BE2C (cell line): Measurements from ENCODE around the gene TRMT61A.

Experiments used
- DNase-seq: peaks from one replicate; pipeline ENCODE4 v3.0.0-alpha.2; 2020
- H3K27me3 ChIP-seq: fragments of 250-450 bp; sonication (Bioruptor Pico); 2 replicates; pipeline ENCODE4 v1.5.1; 2020; ENCODE audit warnings: mild to moderate bottlenecking
- H3K36me3 ChIP-seq: fragments of 250-450 bp; sonication (Bioruptor Pico); 2 replicates; pipeline ENCODE4 v1.5.1; 2020; ENCODE audit warnings: mild to moderate bottlenecking
- H3K4me1 ChIP-seq: fragments of 250-450 bp; sonication (Bioruptor Pico); 2 replicates; pipeline ENCODE4 v1.5.1; 2020
- H3K4me3 ChIP-seq: 2 replicates; pipeline ENCODE4 v1.5.1; 2011; ENCODE audit warnings: low read depth, low read length
- H3K9me3 ChIP-seq: fragments of 250-450 bp; sonication (Bioruptor Pico); 2 replicates; pipeline ENCODE4 v1.5.1; 2020
- CTCF ChIP-seq: IDR thresholded peaks from 2 replicates; pipeline ENCODE4 v1.5.1; 2012; ENCODE audit warnings: mild to moderate bottlenecking, low read depth, low read length

The TRMT61A gene

DNA sequence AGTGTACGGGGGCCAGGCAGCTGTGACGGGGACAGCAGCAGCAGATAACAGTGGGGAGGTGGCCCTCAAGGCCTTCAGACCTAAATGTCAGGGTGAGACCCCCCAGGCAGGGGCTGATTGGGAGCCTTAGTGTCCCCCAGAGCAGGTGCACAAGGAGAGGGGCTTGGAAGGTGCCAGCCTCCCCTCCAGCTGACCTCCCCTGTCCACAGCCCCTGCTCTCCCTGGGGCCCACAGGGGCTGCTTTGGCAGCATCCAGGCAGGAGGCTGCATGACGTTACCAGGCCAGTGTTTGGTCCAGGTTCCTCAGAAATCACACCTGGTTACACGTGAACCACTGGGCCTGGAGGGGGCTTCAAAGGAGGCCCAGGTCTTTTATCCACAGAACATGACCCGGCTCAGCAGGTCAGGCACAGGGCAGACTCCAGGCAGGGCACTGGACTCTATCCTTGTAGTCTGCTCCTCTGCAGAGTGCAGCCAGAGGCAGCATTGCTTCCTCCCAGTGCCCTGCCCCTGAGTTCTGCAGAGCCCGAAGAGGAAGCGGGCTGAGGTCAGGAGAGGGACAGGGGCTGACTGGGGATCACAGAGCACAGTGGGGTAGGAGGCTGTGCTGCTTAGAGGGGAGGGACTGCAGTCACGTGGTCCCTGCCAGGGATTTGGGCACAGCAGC lies 2.6 kb upstream of the TRMT61A start:
- H3K4me1 ChIP-seq = peaks cover 9% of the 10 kb centered on the region; the same call in 1 of the 2 replicates
- peaks cover 10% of the 10 kb centered on the region for H3K27me3 ChIP-seq
- H3K36me3 ChIP-seq = peaks cover 18% of the 10 kb centered on the region
- H3K4me3 ChIP-seq = no peak overlapping the region
- no peak for DNase-seq
- TF ChIP-seq CTCF = no peak
- H3K9me3 ChIP-seq = no peaks in the 10 kb centered on the region

DNA sequence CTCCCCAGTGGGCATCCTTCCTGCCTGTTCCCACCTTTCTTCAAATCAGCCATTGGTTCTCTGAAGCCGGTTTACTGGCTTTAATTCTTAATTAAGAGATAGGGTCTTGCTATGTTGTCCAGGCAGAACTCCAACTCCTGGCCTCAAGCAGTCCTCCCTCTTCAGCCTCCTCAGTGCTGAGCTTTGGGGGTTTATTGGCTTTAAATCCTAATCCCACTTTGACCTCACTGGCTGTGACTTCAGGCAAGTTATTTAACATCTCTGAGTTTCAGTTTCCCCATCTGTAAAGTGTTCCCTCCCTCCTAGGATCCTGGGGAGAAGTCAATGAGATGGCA lies 2.1 kb upstream of the TRMT61A start:
- H3K4me1 ChIP-seq = peaks cover 9% of the 10 kb centered on the region; the same call in 1 of the 2 replicates
- peaks cover 15% of the 10 kb centered on the region for H3K36me3 ChIP-seq
- no peaks in the 10 kb centered on the region for H3K9me3 ChIP-seq
- no peak for DNase-seq
- H3K27me3 ChIP-seq = peaks cover 10% of the 10 kb centered on the region
- H3K4me3 ChIP-seq = no peak overlapping the region
- TF ChIP-seq CTCF = no peak

GRCh38 chr14:103527408-103528145 lies 1.4 kb upstream of the TRMT61A start:
- peaks cover 5% of the 10 kb centered on the region for H3K27me3 ChIP-seq
- no peak for DNase-seq
- peaks cover 22% of the 10 kb centered on the region for H3K36me3 ChIP-seq
- peaks cover 9% of the 10 kb centered on the region; the same call in 1 of the 2 replicates for H3K4me1 ChIP-seq
- peak overlapping the region; percentile 99 for H3K4me3 ChIP-seq
- no peak for TF ChIP-seq CTCF
- H3K9me3 ChIP-seq = no peaks in the 10 kb centered on the region

GRCh38 chr14:103528146-103528586 lies 830 bp upstream of the TRMT61A start:
- TF ChIP-seq CTCF = no peak
- peak; percentile 56 for DNase-seq
- peaks cover 1% of the 10 kb centered on the region for H3K27me3 ChIP-seq
- H3K36me3 ChIP-seq = peaks cover 28% of the 10 kb centered on the region
- H3K4me1 ChIP-seq = peaks cover 6% of the 10 kb centered on the region; the same call in 1 of the 2 replicates
- peak overlapping the region; percentile 99 for H3K4me3 ChIP-seq
- H3K9me3 ChIP-seq = no peaks in the 10 kb centered on the region

- Histone ChIP-seq H3K9me3 (no peaks in the 10 kb centered on the region), H3K36me3 (peaks cover 41% of the 10 kb centered on the region), H3K4me1 (peaks cover 5% of the 10 kb centered on the region; the same call in 1 of the 2 replicates), H3K4me3 (peak overlapping the region; percentile 99), H3K27me3 (no peaks in the 10 kb centered on the region)
- DNase-seq = no peak
- no peak for TF ChIP-seq CTCF
Measured at GRCh38 chr14:103529383-103530365, 678 bp downstream of the TRMT61A start.
